CD4-positive, alpha-beta T cell treated with Interleukin-4 for 4 hours (primary cell): ENCODE results near the gene NLN.
"Not testable (repeated sequence)": the region's sequence is repeated elsewhere in the genome, so short reads cannot be mapped to it uniquely, and the experiment has no call there.

Experiments used
- DNase-seq: peaks from one replicate; pipeline ENCODE4 v3.0.0-alpha.2; 2020

The NLN gene

GRCh38 chr5:65835191-65835590 is 113.2 kb downstream of the NLN start:
- DNase-seq = no peak

GRCh38 chr5:65837139-65837538 is 115.1 kb downstream of the NLN start:
- DNase-seq = no peak

- DNase-seq = not testable (repeated sequence)
Measured at GRCh38 chr5:65839170-65839569, 117.2 kb downstream of the NLN start.

- DNase-seq = no peak
Measured at GRCh38 chr5:65840071-65840470, 118.1 kb downstream of the NLN start.

- DNase-seq = not testable (repeated sequence)
Measured at GRCh38 chr5:65844763-65845162, 122.8 kb downstream of the NLN start.

GRCh38 chr5:65846101-65846500 is 124.1 kb downstream of the NLN start:
- DNase-seq = no peak

GRCh38 chr5:65847019-65847418 is 125.0 kb downstream of the NLN start:
- not testable (repeated sequence) for DNase-seq

- not testable (repeated sequence) for DNase-seq
Measured at GRCh38 chr5:65849918-65850317, 127.9 kb downstream of the NLN start.

GRCh38 chr5:65854925-65855324 is 132.9 kb downstream of the NLN start:
- DNase-seq = no peak

- no peak for DNase-seq
Measured at GRCh38 chr5:65855766-65856315, 133.8 kb downstream of the NLN start.

- DNase-seq = no peak
Measured at GRCh38 chr5:65856520-65856919, 134.5 kb downstream of the NLN start.

- DNase-seq = no peak
Measured at GRCh38 chr5:65858316-65858715, 136.3 kb downstream of the NLN start.

- DNase-seq = no peak
Measured at GRCh38 chr5:65861830-65862241, 139.8 kb downstream of the NLN start.

GRCh38 chr5:65862384-65862783 is 140.4 kb downstream of the NLN start:
- DNase-seq = no peak

- no peak for DNase-seq
Measured at GRCh38 chr5:65863747-65864146, 141.7 kb downstream of the NLN start.

GRCh38 chr5:65866837-65867521 is 145.0 kb downstream of the NLN start:
- DNase-seq = peak; percentile 49

GRCh38 chr5:65867542-65868195 is 145.7 kb downstream of the NLN start:
- no peak for DNase-seq

- DNase-seq = no peak
Measured at GRCh38 chr5:65868509-65868908, 146.5 kb downstream of the NLN start.

GRCh38 chr5:65871182-65871581 is 149.2 kb downstream of the NLN start:
- DNase-seq = no peak

GRCh38 chr5:65871776-65872175 is 149.8 kb downstream of the NLN start:
- not testable (repeated sequence) for DNase-seq

GRCh38 chr5:65873181-65873750 is 151.3 kb downstream of the NLN start:
- DNase-seq = no peak

GRCh38 chr5:65874241-65874640 is 152.2 kb downstream of the NLN start:
- no peak for DNase-seq

- no peak for DNase-seq
Measured at GRCh38 chr5:65876496-65876895, 154.5 kb downstream of the NLN start.

- DNase-seq = no peak
Measured at GRCh38 chr5:65876970-65877369, 155.0 kb downstream of the NLN start.
